ENCODE results near the gene BCL2L1.
"Not testable (repeated sequence)": the region's sequence is repeated elsewhere in the genome, so short reads cannot be mapped to it uniquely, and the experiment has no call there.

The BCL2L1 gene

GRCh38 chr20:31667315-31668285 is 55.1 kb downstream of the BCL2L1 start:
- no peak for TF ChIP-seq JUND (IDR thresholded peaks at IDR 0.05; ENCODE audit: low read depth)
- in situ Hi-C loops (cut with HindIII; ENCODE audit: low pct_unique_long_range_greater_than_20kb, low sequenced_read_pairs) = no loop called here
- no peak for DNase-seq (ENCODE audit: low read depth in 1 of 2, low spot score in 1 of 2)

- TF ChIP-seq JUND (IDR thresholded peaks at IDR 0.05; ENCODE audit: low read depth) = no peak
- in situ Hi-C loops (cut with HindIII; ENCODE audit: low pct_unique_long_range_greater_than_20kb, low sequenced_read_pairs) = no loop called here
- DNase-seq (ENCODE audit: low read depth in 1 of 2, low spot score in 1 of 2) = no peak
Observed at GRCh38 chr20:31666258-31667042, 56.2 kb downstream of the BCL2L1 start.

- no peak for DNase-seq (ENCODE audit: low read depth in 1 of 2, low spot score in 1 of 2)
- no peak for TF ChIP-seq JUND (IDR thresholded peaks at IDR 0.05; ENCODE audit: low read depth)
- in situ Hi-C loops (cut with HindIII; ENCODE audit: low pct_unique_long_range_greater_than_20kb, low sequenced_read_pairs) = no loop called here
Observed at GRCh38 chr20:31665753-31666152, 56.9 kb downstream of the BCL2L1 start.

GRCh38 chr20:31664696-31665354 is 57.8 kb downstream of the BCL2L1 start:
- TF ChIP-seq JUND (IDR thresholded peaks at IDR 0.05; ENCODE audit: low read depth) = no peak
- no peak for DNase-seq (ENCODE audit: low read depth in 1 of 2, low spot score in 1 of 2)
- in situ Hi-C loops (cut with HindIII; ENCODE audit: low pct_unique_long_range_greater_than_20kb, low sequenced_read_pairs) = no loop called here

- peak in 1 of 2 experiments; percentile 74 for DNase-seq (ENCODE audit: low read depth in 1 of 2, low spot score in 1 of 2)
- in situ Hi-C loops (cut with HindIII; ENCODE audit: low pct_unique_long_range_greater_than_20kb, low sequenced_read_pairs) = no loop called here
- TF ChIP-seq JUND (IDR thresholded peaks at IDR 0.05; ENCODE audit: low read depth) = no peak
Observed at GRCh38 chr20:31663838-31664695, 58.6 kb downstream of the BCL2L1 start.

GRCh38 chr20:31663524-31663837 is 59.2 kb downstream of the BCL2L1 start:
- in situ Hi-C loops (cut with HindIII; ENCODE audit: low pct_unique_long_range_greater_than_20kb, low sequenced_read_pairs) = no loop called here
- no peak for DNase-seq (ENCODE audit: low read depth in 1 of 2, low spot score in 1 of 2)
- no peak for TF ChIP-seq JUND (IDR thresholded peaks at IDR 0.05; ENCODE audit: low read depth)

GRCh38 chr20:31662372-31662854 is 60.3 kb downstream of the BCL2L1 start:
- DNase-seq (ENCODE audit: low read depth in 1 of 2, low spot score in 1 of 2) = no peak
- TF ChIP-seq JUND (IDR thresholded peaks at IDR 0.05; ENCODE audit: low read depth) = no peak
- in situ Hi-C loops (cut with HindIII; ENCODE audit: low pct_unique_long_range_greater_than_20kb, low sequenced_read_pairs) = no loop called here

- TF ChIP-seq JUND (IDR thresholded peaks at IDR 0.05; ENCODE audit: low read depth) = no peak
- peak; percentile 61 to 80 for DNase-seq (ENCODE audit: low read depth in 1 of 2, low spot score in 1 of 2)
- in situ Hi-C loops (cut with HindIII; ENCODE audit: low pct_unique_long_range_greater_than_20kb, low sequenced_read_pairs) = no loop called here
Observed at GRCh38 chr20:31661625-31662371, 60.9 kb downstream of the BCL2L1 start.

- TF ChIP-seq JUND (IDR thresholded peaks at IDR 0.05; ENCODE audit: low read depth) = no peak
- in situ Hi-C loops (cut with HindIII; ENCODE audit: low pct_unique_long_range_greater_than_20kb, low sequenced_read_pairs) = no loop called here
- DNase-seq (ENCODE audit: low read depth in 1 of 2, low spot score in 1 of 2) = no peak
Observed at GRCh38 chr20:31654534-31654933, 68.1 kb downstream of the BCL2L1 start.

- DNase-seq (ENCODE audit: low read depth in 1 of 2, low spot score in 1 of 2) = no peak
- in situ Hi-C loops (cut with HindIII; ENCODE audit: low pct_unique_long_range_greater_than_20kb, low sequenced_read_pairs) = no loop called here
- no peak for TF ChIP-seq JUND (IDR thresholded peaks at IDR 0.05; ENCODE audit: low read depth)
Observed at GRCh38 chr20:31653561-31653960, 69.1 kb downstream of the BCL2L1 start.

- in situ Hi-C loops (cut with HindIII; ENCODE audit: low pct_unique_long_range_greater_than_20kb, low sequenced_read_pairs) = no loop called here
- TF ChIP-seq JUND (IDR thresholded peaks at IDR 0.05; ENCODE audit: low read depth) = no peak
- no peak for DNase-seq (ENCODE audit: low read depth in 1 of 2, low spot score in 1 of 2)
Observed at GRCh38 chr20:31652917-31653396, 69.7 kb downstream of the BCL2L1 start.

GRCh38 chr20:31648104-31648503 is 74.6 kb downstream of the BCL2L1 start:
- in situ Hi-C loops (cut with HindIII; ENCODE audit: low pct_unique_long_range_greater_than_20kb, low sequenced_read_pairs); DNase-seq (ENCODE audit: low read depth in 1 of 2, low spot score in 1 of 2): not testable (repeated sequence)
